OCI-LY1 (cell line): ENCODE data around the gene IZUMO1.

Source experiments
- H2AFZ ChIP-seq: fragments of 200-600 bp; sonication (generic), shearing (Covaris generic); 2 replicates; pipeline ENCODE4 v1.6.0; 2014; ENCODE audit warnings: antibody characterized with exemption, mild to moderate bottlenecking, low read length
- H3F3A ChIP-seq: fragments of 200-600 bp; sonication (generic), shearing (Covaris generic); 2 replicates; pipeline ENCODE4 v1.6.0; 2014; ENCODE audit warnings: mild to moderate bottlenecking, antibody characterized with exemption, low read length, moderate library complexity; ENCODE audit not compliant: insufficient read depth
- H3K27ac ChIP-seq: fragments of 200-600 bp; sonication (generic); 2 replicates; pipeline ENCODE4 v1.5.1; 2014; ENCODE audit warnings: low read length, mixed run types, mild to moderate bottlenecking, low read depth; ENCODE audit not compliant: poor library complexity, severe bottlenecking
- H3K27me3 ChIP-seq: fragments of 200-600 bp; sonication (generic); 2 replicates; pipeline ENCODE4 v1.6.0; 2014; ENCODE audit warnings: antibody characterized with exemption, mild to moderate bottlenecking, low read length, moderate library complexity; ENCODE audit not compliant: insufficient read depth
- H3K36me3 ChIP-seq: fragments of 200-600 bp; sonication (generic); 2 replicates; pipeline ENCODE4 v1.6.1; 2014; ENCODE audit warnings: mild to moderate bottlenecking, antibody characterized with exemption, low read length, moderate library complexity, mixed read lengths; ENCODE audit not compliant: insufficient read depth
- H3K4me1 ChIP-seq: fragments of 200-600 bp; sonication (generic); 2 replicates; pipeline ENCODE4 v1.5.1; 2014; ENCODE audit warnings: mild to moderate bottlenecking, low read length, moderate library complexity; ENCODE audit not compliant: insufficient read depth, severe bottlenecking
- H3K4me2 ChIP-seq: fragments of 200-600 bp; sonication (generic), shearing (Covaris generic); 2 replicates; pipeline ENCODE4 v1.6.1; 2014; ENCODE audit warnings: low read length
- H3K4me3 ChIP-seq: fragments of 200-600 bp; sonication (generic); 2 replicates; pipeline ENCODE4 v1.5.1; 2014; ENCODE audit warnings: low read length, low read depth, mild to moderate bottlenecking, mixed read lengths; ENCODE audit not compliant: poor library complexity, severe bottlenecking
- H3K79me2 ChIP-seq: fragments of 200-600 bp; shearing (Covaris generic); 2 replicates; pipeline ENCODE4 v1.6.1; 2016; ENCODE audit warnings: mixed run types, low read length, mixed read lengths; ENCODE audit not compliant: insufficient read depth
- H3K9ac ChIP-seq: fragments of 200-600 bp; sonication (generic), shearing (Covaris generic); 2 replicates; pipeline ENCODE4 v1.6.1; 2014; ENCODE audit warnings: mild to moderate bottlenecking, low read length, mixed read lengths
- H3K9me2 ChIP-seq: fragments of 200-600 bp; sonication (generic), shearing (Covaris generic); 2 replicates; pipeline ENCODE4 v1.6.1; 2014; ENCODE audit warnings: low read depth, mild to moderate bottlenecking, low read length, mixed read lengths
- H3K9me3 ChIP-seq: fragments of 200-600 bp; shearing (Covaris generic); 2 replicates; pipeline ENCODE4 v1.6.1; 2014; ENCODE audit warnings: low read length, mixed read lengths
- H4K20me1 ChIP-seq: fragments of 200-600 bp; sonication (generic), shearing (Covaris generic); 2 replicates; pipeline ENCODE4 v1.6.0; 2016; ENCODE audit warnings: mild to moderate bottlenecking, low read length; ENCODE audit not compliant: insufficient read depth
- EZH2 ChIP-seq: fragments of 200-600 bp; sonication (generic), shearing (Covaris generic); IDR thresholded peaks from 2 replicates; pipeline ENCODE4 v1.8.0; 2017; ENCODE audit warnings: borderline replicate concordance, mixed run types, mild to moderate bottlenecking, antibody characterized with exemption, low read length, moderate library complexity, mixed read lengths
- TF ChIP-seq, protein P1 (sequence below): fragments of 200-600 bp; sonication (generic), shearing (Covaris generic); IDR thresholded peaks from 2 replicates; pipeline ENCODE4 v1.5.1; 2017; ENCODE audit warnings: mild to moderate bottlenecking, antibody characterized with exemption, low read length, moderate library complexity, mixed read lengths

Gene IZUMO1

DNA sequence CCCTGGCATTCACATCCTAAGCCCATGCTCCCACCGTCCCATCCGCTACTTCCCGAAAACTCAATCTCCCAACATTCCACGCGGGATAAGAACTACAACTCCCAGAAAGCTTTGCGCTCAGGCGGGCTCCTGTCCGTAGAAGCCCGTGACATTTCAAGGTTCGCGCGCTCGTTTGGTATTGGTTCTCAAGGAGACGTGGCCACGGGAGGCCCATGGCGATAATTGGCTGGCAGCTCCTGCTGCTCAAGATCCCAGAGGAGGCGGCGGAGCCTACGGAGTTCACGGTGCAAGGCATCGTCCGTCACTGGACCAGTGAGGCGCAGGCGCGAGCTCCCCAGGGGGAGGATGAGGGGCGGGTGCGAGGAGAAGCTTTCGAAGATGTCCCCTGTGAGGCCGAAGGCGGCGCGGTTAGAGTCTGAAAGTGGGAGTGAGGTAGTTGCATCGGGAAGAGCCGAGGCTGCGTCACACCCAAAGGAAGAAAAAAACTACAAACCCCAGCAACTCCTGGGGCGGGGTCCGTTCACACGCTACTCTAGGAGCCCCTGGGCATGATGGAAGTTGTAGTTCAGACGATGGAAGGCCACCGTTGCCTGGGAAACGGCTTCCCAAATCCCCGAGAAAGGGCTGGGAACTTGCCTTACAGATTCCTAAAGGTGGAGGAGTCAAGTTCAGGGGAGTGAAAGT, 26.0 kb downstream of the IZUMO1 start:
- Histone ChIP-seq H3K9me3 (no peaks in the 10 kb centered on the region), H4K20me1 (no peaks in the 10 kb centered on the region), H2AFZ (no peak overlapping the region), H3K9me2 (no peaks in the 10 kb centered on the region), H3K4me3 (peak overlapping the region; percentile 63), H3K27ac (peak overlapping the region; percentile 58), H3F3A (no peaks in the 10 kb centered on the region), H3K9ac (peak overlapping the region; percentile 67), H3K27me3 (no peaks in the 10 kb centered on the region), H3K36me3 (no peaks in the 10 kb centered on the region), H3K79me2 (no peaks in the 10 kb centered on the region), H3K4me2 (peak overlapping the region; percentile 62), H3K4me1 (peaks cover 24% of the 10 kb centered on the region)
- TF ChIP-seq, protein P1, sequence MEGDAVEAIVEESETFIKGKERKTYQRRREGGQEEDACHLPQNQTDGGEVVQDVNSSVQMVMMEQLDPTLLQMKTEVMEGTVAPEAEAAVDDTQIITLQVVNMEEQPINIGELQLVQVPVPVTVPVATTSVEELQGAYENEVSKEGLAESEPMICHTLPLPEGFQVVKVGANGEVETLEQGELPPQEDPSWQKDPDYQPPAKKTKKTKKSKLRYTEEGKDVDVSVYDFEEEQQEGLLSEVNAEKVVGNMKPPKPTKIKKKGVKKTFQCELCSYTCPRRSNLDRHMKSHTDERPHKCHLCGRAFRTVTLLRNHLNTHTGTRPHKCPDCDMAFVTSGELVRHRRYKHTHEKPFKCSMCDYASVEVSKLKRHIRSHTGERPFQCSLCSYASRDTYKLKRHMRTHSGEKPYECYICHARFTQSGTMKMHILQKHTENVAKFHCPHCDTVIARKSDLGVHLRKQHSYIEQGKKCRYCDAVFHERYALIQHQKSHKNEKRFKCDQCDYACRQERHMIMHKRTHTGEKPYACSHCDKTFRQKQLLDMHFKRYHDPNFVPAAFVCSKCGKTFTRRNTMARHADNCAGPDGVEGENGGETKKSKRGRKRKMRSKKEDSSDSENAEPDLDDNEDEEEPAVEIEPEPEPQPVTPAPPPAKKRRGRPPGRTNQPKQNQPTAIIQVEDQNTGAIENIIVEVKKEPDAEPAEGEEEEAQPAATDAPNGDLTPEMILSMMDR = no peak
- no peak for TF ChIP-seq EZH2

DNA sequence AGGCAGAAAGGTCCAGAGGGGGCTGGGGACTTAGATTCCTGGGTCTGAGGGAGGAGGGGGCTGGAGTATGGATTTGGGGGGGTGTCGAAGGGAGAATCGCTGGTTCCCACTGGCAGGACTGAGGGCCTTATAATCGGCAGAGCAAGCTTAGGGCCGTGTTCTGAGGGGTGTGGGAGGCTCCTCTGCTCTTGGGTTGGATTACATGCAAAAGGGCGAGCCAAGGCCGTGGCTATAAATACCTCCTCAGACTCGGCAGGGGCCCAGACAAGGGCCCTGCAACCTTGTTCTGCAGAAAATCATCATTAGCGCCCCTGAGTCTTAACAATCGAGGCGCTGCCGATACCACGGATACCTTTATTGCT, 26.5 kb downstream of the IZUMO1 start:
- Histone ChIP-seq H3K79me2 (no peaks in the 10 kb centered on the region), H4K20me1 (no peaks in the 10 kb centered on the region), H3K9ac (peak overlapping the region; percentile 67; the same call in 1 of the 2 replicates), H3K9me3 (no peaks in the 10 kb centered on the region), H3K27ac (no peak overlapping the region), H3K4me3 (peak overlapping the region; percentile 63), H3K4me2 (peak overlapping the region; percentile 62), H3K36me3 (no peaks in the 10 kb centered on the region), H2AFZ (no peak overlapping the region), H3K4me1 (peaks cover 25% of the 10 kb centered on the region), H3K9me2 (no peaks in the 10 kb centered on the region), H3K27me3 (no peaks in the 10 kb centered on the region), H3F3A (no peaks in the 10 kb centered on the region)
- TF ChIP-seq, protein P1 = no peak
- no peak for TF ChIP-seq EZH2

DNA sequence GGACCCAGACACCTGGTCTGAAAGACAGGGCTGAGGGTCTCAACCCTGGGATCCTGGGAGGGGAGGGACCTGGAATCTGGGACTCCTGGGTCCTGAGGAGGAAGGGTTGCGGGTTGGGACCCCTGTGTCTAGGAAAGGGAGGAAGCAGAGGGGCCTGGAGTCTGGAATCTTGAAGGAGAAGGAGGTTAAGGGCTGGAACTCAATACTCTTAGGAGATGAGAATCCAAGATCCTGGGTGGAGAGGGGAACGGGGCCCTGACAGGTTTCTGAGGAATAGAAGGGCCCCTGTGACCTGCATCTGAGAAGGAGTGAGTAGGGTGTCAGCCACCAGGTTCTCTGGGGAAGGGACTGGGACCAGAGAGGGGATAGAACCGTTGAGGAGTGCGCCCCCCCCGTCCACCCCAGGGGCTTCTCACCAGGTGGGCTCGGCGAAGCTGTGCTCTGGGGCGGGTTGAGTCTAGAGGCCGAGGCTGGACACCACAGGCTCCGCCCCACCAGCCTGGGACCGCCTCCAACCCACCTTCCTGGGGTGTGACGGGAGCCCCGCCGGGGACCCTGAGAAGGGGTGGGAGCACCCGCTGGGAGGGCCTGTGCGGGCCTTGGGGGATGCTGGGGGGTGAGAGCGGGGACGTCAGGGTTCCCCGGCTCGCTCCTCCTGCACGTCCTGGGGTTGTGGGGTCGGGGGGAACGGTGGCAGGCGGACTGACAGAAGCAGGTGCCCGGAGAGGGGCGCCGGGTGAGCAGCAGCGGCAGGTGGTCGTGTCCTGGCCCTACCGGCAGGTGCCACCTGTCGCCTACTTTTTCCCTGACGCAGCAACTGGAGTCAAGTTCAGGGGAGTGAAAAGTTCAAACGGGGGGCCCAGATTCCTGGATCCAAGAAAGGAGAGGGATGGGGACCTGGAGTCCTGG, 27.2 kb downstream of the IZUMO1 start, which contains the start of gene MAMSTR:
Gene MAMSTR (minus strand): TSS at position 463 of the 909 bp plus-strand sequence. CDS start 694 bp downstream, outside the sequence.
- Histone ChIP-seq H3K9ac (peak within 1 kb of the TSS; percentile 67; the same call in 1 of the 2 replicates), H3K27ac (peak within 1 kb of the TSS; percentile 58), H4K20me1 (no peaks in the 10 kb centered on the region), H3K4me2 (peak within 1 kb of the TSS; percentile 62), H2AFZ (no peak within 1 kb of the TSS), H3F3A (no peaks in the 10 kb centered on the region), H3K36me3 (no peaks in the 10 kb centered on the region), H3K4me3 (peak within 1 kb of the TSS; percentile 63), H3K79me2 (no peaks in the 10 kb centered on the region), H3K4me1 (peaks cover 29% of the 10 kb centered on the region), H3K9me2 (no peaks in the 10 kb centered on the region), H3K27me3 (no peaks in the 10 kb centered on the region), H3K9me3 (no peaks in the 10 kb centered on the region)
- TF ChIP-seq, protein P1 = no peak
- TF ChIP-seq EZH2 = no peak
